Gastrocnemius medialis (tissue), 4 donors: ENCODE measurements around the gene ZIC1. TPM values are rescaled to one million over a fixed set of nuclear protein-coding genes. Genes with fewer than 3 reads are reported as not detected.

Source experiments
- ATAC-seq, 2 donors: fragments of 150-250 bp; one replicate each; pipeline ENCODE4 v1.9.1; 2016
- DNase-seq, 2 donors: peaks; one replicate each; pipeline ENCODE4 v3.0.0-alpha.2; 2019
- H3K27ac ChIP-seq, 4 donors: fragments of 200-600 bp; sonication (generic); 1 replicate in 1 of 4; 2 replicates in 3 of 4; pipeline ENCODE4 v1.5.1; 2016 to 2018; ENCODE audit warnings: mild to moderate bottlenecking in 2 of 4, moderate library complexity in 1 of 4
- H3K27me3 ChIP-seq, 3 donors: fragments of 200-600 bp; sonication (generic) in 2 of 3; 1 replicate in 1 of 3; 2 replicates in 2 of 3; pipeline versions ENCODE4 v1.5.1 to v1.6.0; 2016 to 2019; ENCODE audit warnings: mild to moderate bottlenecking in 1 of 3, moderate library complexity in 1 of 3
- H3K36me3 ChIP-seq, 2 donors: fragments of 200-600 bp; sonication (generic) in 1 of 2; one replicate each; pipeline ENCODE4 v1.5.1; 2017 to 2018
- H3K4me1 ChIP-seq, 2 donors: fragments of 200-600 bp; sonication (generic) in 1 of 2; one replicate each; pipeline ENCODE4 v1.5.1; 2016 to 2017; ENCODE audit warnings: mild to moderate bottlenecking in 2 of 2
- H3K4me3 ChIP-seq, 4 donors: fragments of 200-600 bp; sonication (generic) in 3 of 4; 1 replicate in 1 of 4; 2 replicates in 3 of 4; pipeline ENCODE4 v1.5.1; 2016 to 2019; ENCODE audit warnings: mild to moderate bottlenecking in 2 of 4
- H3K9me3 ChIP-seq, 3 donors: fragments of 200-600 bp; sonication (generic) in 2 of 3; 1 replicate in 1 of 3; 2 replicates in 2 of 3; pipeline ENCODE4 v1.5.1; 2016 to 2019
- CTCF ChIP-seq, 5 experiments: fragments of 450-650 bp in 3 of 5; fragments of 200-600 bp in 2 of 5; sonication (generic) in 2 of 5; IDR thresholded peaks in 4 of 5; conservative IDR thresholded peaks in 1 of 5; 1 replicate in 4 of 5; 2 replicates in 1 of 5; pipeline ENCODE4 v1.5.1; 2016 to 2019; ENCODE audit warnings: antibody characterized with exemption in 5 of 5, mild to moderate bottlenecking in 3 of 5, moderate library complexity in 3 of 5
- POLR2A ChIP-seq, 2 donors: fragments of 450-650 bp; IDR thresholded peaks; one replicate each; pipeline ENCODE4 v1.6.1; 2017; ENCODE audit warnings: antibody characterized with exemption in 2 of 2, mild to moderate bottlenecking in 2 of 2, moderate library complexity in 2 of 2
- in situ Hi-C, 4 donors: fragments of 200-750 bp; cut with MboI; loops; one replicate each; pipeline versions ENCODE4 v1.15.0 to v1.8.0; 2017; ENCODE audit warnings: low sequenced_read_pairs in 4 of 4
- intact Hi-C: fragments of 100-400 bp; cut with DNase I; formaldehyde crosslinking; loops from one replicate; pipeline ENCODE4 v1.15.1; 2023; ENCODE audit warnings: low total_unique reads
- total RNA-seq, 4 donors: library from RNA; depleted of rRNA; stranded (reverse); fragments of >200 nt; gene quantifications; one replicate each; pipeline versions ENCODE4 v1.1.0 to v1.2.3, GENCODE V29; 2016

ZIC1 gene
- total RNA-seq, 4 donors from 2014 or later, result 3.3 to 5.2 (median 4.3) TPM

- Histone ChIP-seq H3K4me1 (peaks cover 0 to 3% of the 10 kb centered on the region in 2 donors), H3K36me3 (no peaks in the 10 kb centered on the region), H3K4me3 (no peak overlapping the region), H3K27me3 (peaks cover 74 to 78% (median 75%) of the 10 kb centered on the region in 3 donors), H3K9me3 (no peaks in the 10 kb centered on the region), H3K27ac (no peak overlapping the region)
- DNase-seq (no peak), ATAC-seq (no peak)
- in situ Hi-C loops, result no loop called here
- TF ChIP-seq CTCF (IDR thresholded peaks at IDR 0.05 in 4 of 5, conservative IDR thresholded peaks at IDR 0.05 in 1 of 5), result no peak
- TF ChIP-seq POLR2A (IDR thresholded peaks at IDR 0.05), result no peak
- intact Hi-C loops, result no loop called here
Measured at GRCh38 chr3:147368561-147369221, 40.5 kb upstream of the ZIC1 start.

GRCh38 chr3:147369231-147369630, 39.9 kb upstream of the ZIC1 start:
- H3K27me3 ChIP-seq, result peaks cover 79 to 83% (median 80%) of the 10 kb centered on the region in 3 donors

GRCh38 chr3:147369661-147370123, 39.5 kb upstream of the ZIC1 start:
- DNase-seq, result no peak
- in situ Hi-C loops, result no loop called here
- Histone ChIP-seq H3K36me3 (no peaks in the 10 kb centered on the region), H3K4me1 (peaks cover 0 to 3% of the 10 kb centered on the region in 2 donors), H3K27ac (no peak overlapping the region), H3K27me3 (peaks cover 83 to 86% (median 84%) of the 10 kb centered on the region in 3 donors), H3K4me3 (no peak overlapping the region), H3K9me3 (no peaks in the 10 kb centered on the region)
- intact Hi-C loops, result no loop called here
- ATAC-seq, result no peak
- TF ChIP-seq POLR2A (IDR thresholded peaks at IDR 0.05), result no peak
- TF ChIP-seq CTCF (IDR thresholded peaks at IDR 0.05 in 4 of 5, conservative IDR thresholded peaks at IDR 0.05 in 1 of 5), result no peak

More at GRCh38 chr3:147369231-147369630, 39.9 kb upstream of the ZIC1 start:
- no peak overlapping the region for H3K27ac ChIP-seq
- peaks cover 0 to 3% of the 10 kb centered on the region in 2 donors for H3K4me1 ChIP-seq
- no peaks in the 10 kb centered on the region for H3K36me3 ChIP-seq
- TF ChIP-seq POLR2A (IDR thresholded peaks at IDR 0.05) (no peak), CTCF (IDR thresholded peaks at IDR 0.05 in 4 of 5, conservative IDR thresholded peaks at IDR 0.05 in 1 of 5) (no peak)
- no peaks in the 10 kb centered on the region for H3K9me3 ChIP-seq
- intact Hi-C loops, result no loop called here
- DNase-seq (no peak), ATAC-seq (no peak)
- H3K4me3 ChIP-seq, result no peak overlapping the region
- in situ Hi-C loops, result no loop called here

GRCh38 chr3:147370349-147370748, 38.8 kb upstream of the ZIC1 start:
- TF ChIP-seq POLR2A (IDR thresholded peaks at IDR 0.05) (no peak), CTCF (IDR thresholded peaks at IDR 0.05 in 4 of 5, conservative IDR thresholded peaks at IDR 0.05 in 1 of 5) (no peak)
- in situ Hi-C loops, result no loop called here
- DNase-seq, result no peak
- peak overlapping the region in 1 of 4 donors; percentile 25 for H3K4me3 ChIP-seq
- intact Hi-C loops, result no loop called here
- no peaks in the 10 kb centered on the region for H3K36me3 ChIP-seq
- no peak overlapping the region for H3K27ac ChIP-seq
- peaks cover 86 to 91% (median 91%) of the 10 kb centered on the region in 3 donors for H3K27me3 ChIP-seq
- H3K4me1 ChIP-seq, result peaks cover 0 to 3% of the 10 kb centered on the region in 2 donors
- ATAC-seq, result no peak
- H3K9me3 ChIP-seq, result no peaks in the 10 kb centered on the region
